ENCODE measurements around the gene ITPR2. TPM values are rescaled to one million over a fixed set of nuclear protein-coding genes. Genes with fewer than 3 reads are reported as not detected.

ITPR2 gene
- total and polyA plus RNA-seq, 2 experiments from 2014 or later: 5.0 to 9.1 TPM

GRCh38 chr12:26711072-26711471 is 121.9 kb downstream of the ITPR2 start:
- WGBS, 2 experiments (ENCODE audit: low coverage in 1 of 2, low lambda C conversion rate in 2 of 2, missing lambda C conversion rate in 2 of 2): 72 to 78% methylated on average over 5 of the region's 5 CpGs
- H3K27me3 ChIP-seq (replicated peaks; ENCODE audit: insufficient read depth): no peaks in the 10 kb centered on the region
- H2AFZ ChIP-seq: no peak overlapping the region
- DNase-seq: no peak
- no peaks in the 10 kb centered on the region for H3F3A ChIP-seq (ENCODE audit: insufficient read depth)
- H3K9me3 ChIP-seq (ENCODE audit: low read depth): no peaks in the 10 kb centered on the region
- H3K4me2 ChIP-seq (ENCODE audit: unreplicated experiment): no peak overlapping the region
- H3K79me2 ChIP-seq (ENCODE audit: insufficient read depth): no peaks in the 10 kb centered on the region
- no peak overlapping the region for H3K9ac ChIP-seq
- H3K9me2 ChIP-seq (ENCODE audit: insufficient read depth): no peaks in the 10 kb centered on the region
- H3K4me1 ChIP-seq (ENCODE audit: insufficient read depth): no peaks in the 10 kb centered on the region
- no peaks in the 10 kb centered on the region for H3K36me3 ChIP-seq (ENCODE audit: low read depth)
- H4K20me1 ChIP-seq (ENCODE audit: insufficient read depth): no peaks in the 10 kb centered on the region
- H3K4me3 ChIP-seq: no peak overlapping the region
- in situ Hi-C loops (cut with MboI): no loop called here
- no peak for TF ChIP-seq EZH2phosphoT487 (IDR thresholded peaks at IDR 0.05; ENCODE audit: insufficient read depth, low read depth)
- TF ChIP-seq EZH2 (IDR thresholded peaks at IDR 0.05; ENCODE audit: insufficient read depth, poor library complexity, severe bottlenecking): no peak
- no peak overlapping the region for H3K27ac ChIP-seq

- H3K4me1 ChIP-seq (ENCODE audit: insufficient read depth): peaks cover 10% of the 10 kb centered on the region
- no peak overlapping the region for H2AFZ ChIP-seq
- no peaks in the 10 kb centered on the region for H3K79me2 ChIP-seq (ENCODE audit: insufficient read depth)
- no peak for DNase-seq
- no peaks in the 10 kb centered on the region for H4K20me1 ChIP-seq (ENCODE audit: insufficient read depth)
- no peak overlapping the region for H3K27ac ChIP-seq
- H3K27me3 ChIP-seq (replicated peaks; ENCODE audit: insufficient read depth): no peaks in the 10 kb centered on the region
- H3K9me3 ChIP-seq (ENCODE audit: low read depth): no peaks in the 10 kb centered on the region
- no peak overlapping the region for H3K9ac ChIP-seq
- H3K4me3 ChIP-seq: no peak overlapping the region
- H3K9me2 ChIP-seq (ENCODE audit: insufficient read depth): no peaks in the 10 kb centered on the region
- H3K36me3 ChIP-seq (ENCODE audit: low read depth): no peaks in the 10 kb centered on the region
- WGBS, 2 experiments (ENCODE audit: low coverage in 1 of 2, low lambda C conversion rate in 2 of 2, missing lambda C conversion rate in 2 of 2): 96% methylated on average over 2 of the region's 2 CpGs
- TF ChIP-seq EZH2 (IDR thresholded peaks at IDR 0.05; ENCODE audit: insufficient read depth, poor library complexity, severe bottlenecking): no peak
- TF ChIP-seq EZH2phosphoT487 (IDR thresholded peaks at IDR 0.05; ENCODE audit: insufficient read depth, low read depth): no peak
- H3F3A ChIP-seq (ENCODE audit: insufficient read depth): peaks cover 5% of the 10 kb centered on the region; the same call in 1 of the 2 replicates
- H3K4me2 ChIP-seq (ENCODE audit: unreplicated experiment): no peak overlapping the region
- in situ Hi-C loops (cut with MboI): no loop called here
These were observed 127.1 kb downstream of the ITPR2 start for GRCh38 chr12:26705851-26706250.

- TF ChIP-seq EZH2phosphoT487 (IDR thresholded peaks at IDR 0.05; ENCODE audit: insufficient read depth, low read depth) (no peak), EZH2 (IDR thresholded peaks at IDR 0.05; ENCODE audit: insufficient read depth, poor library complexity, severe bottlenecking) (no peak)
- 57 to 61% methylated on average over 2 of the region's 2 CpGs for WGBS, 2 experiments (ENCODE audit: low coverage in 1 of 2, low lambda C conversion rate in 2 of 2, missing lambda C conversion rate in 2 of 2)
- Histone ChIP-seq H3K4me3 (no peak overlapping the region), H3K4me2 (ENCODE audit: unreplicated experiment) (peak overlapping the region; percentile 3), H3K27ac (no peak overlapping the region), H3F3A (ENCODE audit: insufficient read depth) (peaks cover 5% of the 10 kb centered on the region; the same call in 1 of the 2 replicates), H3K36me3 (ENCODE audit: low read depth) (no peaks in the 10 kb centered on the region), H3K9me2 (ENCODE audit: insufficient read depth) (no peaks in the 10 kb centered on the region), H3K79me2 (ENCODE audit: insufficient read depth) (no peaks in the 10 kb centered on the region), H3K9ac (no peak overlapping the region), H3K27me3 (replicated peaks; ENCODE audit: insufficient read depth) (no peaks in the 10 kb centered on the region), H4K20me1 (ENCODE audit: insufficient read depth) (no peaks in the 10 kb centered on the region), H3K4me1 (ENCODE audit: insufficient read depth) (peaks cover 10% of the 10 kb centered on the region), H3K9me3 (ENCODE audit: low read depth) (no peaks in the 10 kb centered on the region), H2AFZ (0 out of 2 replicates have a peak overlapping the region, but pooled peaks have one; percentile 18)
- in situ Hi-C loops (cut with MboI): no loop called here
- peak; percentile 41 for DNase-seq
These were observed 128.1 kb downstream of the ITPR2 start for GRCh38 chr12:26704684-26705460.

- Histone ChIP-seq H3K9ac (no peak overlapping the region), H2AFZ (no peak overlapping the region), H3K4me3 (no peak overlapping the region), H3F3A (ENCODE audit: insufficient read depth) (peaks cover 5% of the 10 kb centered on the region; the same call in 1 of the 2 replicates), H4K20me1 (ENCODE audit: insufficient read depth) (no peaks in the 10 kb centered on the region), H3K9me3 (ENCODE audit: low read depth) (no peaks in the 10 kb centered on the region), H3K9me2 (ENCODE audit: insufficient read depth) (no peaks in the 10 kb centered on the region), H3K36me3 (ENCODE audit: low read depth) (no peaks in the 10 kb centered on the region), H3K4me1 (ENCODE audit: insufficient read depth) (peaks cover 11% of the 10 kb centered on the region), H3K27me3 (replicated peaks; ENCODE audit: insufficient read depth) (no peaks in the 10 kb centered on the region), H3K79me2 (ENCODE audit: insufficient read depth) (no peaks in the 10 kb centered on the region), H3K27ac (no peak overlapping the region), H3K4me2 (ENCODE audit: unreplicated experiment) (no peak overlapping the region)
- 93 to 100% methylated on average over 1 of the region's 1 CpG for WGBS, 2 experiments (ENCODE audit: low coverage in 1 of 2, low lambda C conversion rate in 2 of 2, missing lambda C conversion rate in 2 of 2)
- in situ Hi-C loops (cut with MboI): no loop called here
- TF ChIP-seq EZH2phosphoT487 (IDR thresholded peaks at IDR 0.05; ENCODE audit: insufficient read depth, low read depth): no peak
- TF ChIP-seq EZH2 (IDR thresholded peaks at IDR 0.05; ENCODE audit: insufficient read depth, poor library complexity, severe bottlenecking): no peak
- no peak for DNase-seq
These were observed 128.8 kb downstream of the ITPR2 start for GRCh38 chr12:26704214-26704613.
